Inflammatory macrophage (primary cell): ENCODE data around the gene CADPS2.
"Not testable (repeated sequence)": the region's sequence is repeated elsewhere in the genome, so short reads cannot be mapped to it uniquely, and the experiment has no call there.

ENCODE experiments used
- DNase-seq, 2 donors: peaks; one replicate each; pipeline ENCODE4 v3.0.0-alpha.2; 2020 to 2022

CADPS2 gene

GRCh38 chr7:122849322-122849956, 36.8 kb downstream of the CADPS2 start:
- no peak for DNase-seq

- no peak for DNase-seq
These were observed 38.3 kb downstream of the CADPS2 start for GRCh38 chr7:122847871-122848473.

GRCh38 chr7:122846591-122846990, 39.7 kb downstream of the CADPS2 start:
- DNase-seq, result no peak

GRCh38 chr7:122845286-122845685, 41.0 kb downstream of the CADPS2 start:
- no peak for DNase-seq

- DNase-seq, result no peak
These were observed 41.9 kb downstream of the CADPS2 start for GRCh38 chr7:122844191-122844988.

- no peak for DNase-seq
These were observed 43.3 kb downstream of the CADPS2 start for GRCh38 chr7:122842971-122843370.

GRCh38 chr7:122836286-122836685, 50.0 kb downstream of the CADPS2 start:
- DNase-seq, result not testable (repeated sequence)

- not testable (repeated sequence) for DNase-seq
These were observed 51.7 kb downstream of the CADPS2 start for GRCh38 chr7:122834571-122834942.

GRCh38 chr7:122833888-122834570, 52.2 kb downstream of the CADPS2 start:
- no peak for DNase-seq

GRCh38 chr7:122831436-122831835, 54.8 kb downstream of the CADPS2 start:
- DNase-seq, result no peak

- no peak for DNase-seq
These were observed 56.3 kb downstream of the CADPS2 start for GRCh38 chr7:122829962-122830361.

GRCh38 chr7:122827763-122828162, 58.5 kb downstream of the CADPS2 start:
- DNase-seq, result no peak

GRCh38 chr7:122813845-122814244, 72.4 kb downstream of the CADPS2 start:
- DNase-seq, result no peak

GRCh38 chr7:122803851-122804250, 82.4 kb downstream of the CADPS2 start:
- DNase-seq, result no peak

- DNase-seq, result no peak
These were observed 82.9 kb downstream of the CADPS2 start for GRCh38 chr7:122803323-122803722.

GRCh38 chr7:122802301-122802751, 83.9 kb downstream of the CADPS2 start:
- DNase-seq, result no peak

- DNase-seq, result no peak
These were observed 94.2 kb downstream of the CADPS2 start for GRCh38 chr7:122791959-122792545.

GRCh38 chr7:122790591-122790990, 95.7 kb downstream of the CADPS2 start:
- DNase-seq, result no peak

- DNase-seq, result no peak
These were observed 96.1 kb downstream of the CADPS2 start for GRCh38 chr7:122790132-122790531.

GRCh38 chr7:122789156-122789555, 97.1 kb downstream of the CADPS2 start:
- no peak for DNase-seq

GRCh38 chr7:122770686-122771335, 115.4 kb downstream of the CADPS2 start:
- no peak for DNase-seq

- DNase-seq, result no peak
These were observed 117.4 kb downstream of the CADPS2 start for GRCh38 chr7:122768827-122769226.
